Limb (tissue), 2 donors: ENCODE results near the gene CHD1.

Source experiments
- DNase-seq, 2 donors: peaks; one replicate each; pipeline ENCODE4 v3.0.0-alpha.2; 2016; ENCODE audit errors: extremely low spot score in 2 of 2

The CHD1 gene

GRCh38 chr5:98813755-98814154 lies 115.1 kb downstream of the CHD1 start:
- no peak for DNase-seq

- no peak for DNase-seq
Measured at GRCh38 chr5:98810206-98810605, 118.6 kb downstream of the CHD1 start.

GRCh38 chr5:98807806-98808205 lies 121.0 kb downstream of the CHD1 start:
- no peak for DNase-seq

- DNase-seq: no peak
Measured at GRCh38 chr5:98805070-98805469, 123.7 kb downstream of the CHD1 start.

- DNase-seq: no peak
Measured at GRCh38 chr5:98804066-98804465, 124.7 kb downstream of the CHD1 start.
